WTC11 (cell line): ENCODE data around the gene CTSE. TPM values are rescaled to one million over a fixed set of nuclear protein-coding genes. Genes with fewer than 3 reads are reported as not detected.
A peak's percentile ranks its signal among the peaks of the same experiment; 100 is the strongest.

Experiments used
- ATAC-seq: fragments of 200-7000 bp; cut with Tn5 transposase; 2 replicates; pipeline ENCODE4 v1.10.0; 2021; ENCODE audit warnings: mild to moderate bottlenecking, moderate library complexity
- CTCF ChIA-PET: fragments of 300-600 bp; sonication (Branson Sonifier 250); formaldehyde crosslinking; loops from one replicate; lab custom pipeline; 2021; ENCODE audit warnings: antibody characterized with exemption; lab: Charles Lee
- POLR2A ChIA-PET: fragments of 350-600 bp; sonication (Branson Sonifier 250); formaldehyde crosslinking; loops from one replicate; lab custom pipeline; 2021; ENCODE audit warnings: antibody characterized with exemption; lab: Charles Lee
- DNase-seq: peaks from one replicate; pipeline ENCODE4 v3.0.0; 2021; ENCODE audit warnings: low spot score
- H3K27ac Mint-ChIP-seq: 2 replicates; pipeline ENCODE4 v1.8.0; 2021; ENCODE audit warnings: mixed read lengths
- H3K27me3 Mint-ChIP-seq: 2 replicates; pipeline ENCODE4 v1.8.0; 2021; ENCODE audit warnings: low read depth, mild to moderate bottlenecking, moderate library complexity, mixed read lengths
- H3K36me3 Mint-ChIP-seq: 2 replicates; pipeline ENCODE4 v1.8.0; 2021; ENCODE audit warnings: mixed read lengths
- H3K4me1 Mint-ChIP-seq: 2 replicates; pipeline ENCODE4 v1.8.0; 2022; ENCODE audit warnings: mixed read lengths
- H3K4me3 Mint-ChIP-seq: 2 replicates; pipeline ENCODE4 v1.8.0; 2021; ENCODE audit warnings: mild to moderate bottlenecking, moderate library complexity, mixed read lengths
- H3K9me3 Mint-ChIP-seq: 2 replicates; pipeline ENCODE4 v1.8.0; 2021; ENCODE audit warnings: mixed read lengths
- CBFB ChIP-seq: sonication (generic); formaldehyde crosslinking; IDR thresholded peaks from 2 replicates; pipeline ENCODE4 v1.8.1; 2022; ENCODE audit warnings: mild to moderate bottlenecking, low read depth, missing genetic modification reagents
- ELF4 ChIP-seq: sonication (generic); formaldehyde crosslinking; IDR thresholded peaks from 2 replicates; pipeline ENCODE4 v1.8.1; 2022; ENCODE audit warnings: low read depth, mild to moderate bottlenecking, moderate library complexity, missing genetic modification reagents
- EMX1 ChIP-seq: fragments of 250-450 bp; sonication (Bioruptor Pico); IDR thresholded peaks from 2 replicates; pipeline ENCODE4 v1.8.0; 2021; ENCODE audit warnings: mild to moderate bottlenecking
- GRHL2 ChIP-seq: fragments of 250-450 bp; sonication (Bioruptor Pico); IDR thresholded peaks from 2 replicates; pipeline ENCODE4 v1.8.0; 2022; ENCODE audit warnings: mild to moderate bottlenecking, moderate library complexity; ENCODE audit not compliant: insufficient replicate concordance, severe bottlenecking
- HMGA2 ChIP-seq: fragments of 250-450 bp; sonication (Bioruptor Pico); IDR thresholded peaks from 2 replicates; pipeline ENCODE4 v1.4.0; 2021; ENCODE audit warnings: mild to moderate bottlenecking, moderate library complexity
- IRF2 ChIP-seq: sonication (generic); formaldehyde crosslinking; IDR thresholded peaks from 2 replicates; pipeline ENCODE4 v1.8.0; 2022; ENCODE audit warnings: low read depth, missing genetic modification reagents, borderline replicate concordance
- NR1H2 ChIP-seq: sonication (generic); formaldehyde crosslinking; IDR thresholded peaks from 2 replicates; pipeline ENCODE4 v1.9.0; 2021; ENCODE audit warnings: mild to moderate bottlenecking, moderate library complexity, missing genetic modification reagents
- RELA ChIP-seq: sonication (generic); formaldehyde crosslinking; IDR thresholded peaks from 2 replicates; pipeline ENCODE4 v1.8.1; 2022; ENCODE audit warnings: missing genetic modification reagents, mild to moderate bottlenecking, borderline replicate concordance
- SMAD3 ChIP-seq: sonication (generic); formaldehyde crosslinking; IDR thresholded peaks from 2 replicates; pipeline ENCODE4 v1.8.0; 2022; ENCODE audit warnings: missing genetic modification reagents, mild to moderate bottlenecking, borderline replicate concordance
- TCF7 ChIP-seq: sonication (generic); formaldehyde crosslinking; IDR thresholded peaks from 2 replicates; pipeline ENCODE4 v1.8.0; 2022; ENCODE audit warnings: mild to moderate bottlenecking, low read depth, missing genetic modification reagents, moderate library complexity
- TP53 ChIP-seq: sonication (generic); formaldehyde crosslinking; IDR thresholded peaks from 2 replicates; pipeline ENCODE4 v1.8.1; 2023; ENCODE audit warnings: mild to moderate bottlenecking, missing genetic modification reagents
- ZNF232 ChIP-seq: sonication (generic); formaldehyde crosslinking; IDR thresholded peaks from 2 replicates; pipeline ENCODE4 v1.8.0; 2022; ENCODE audit warnings: mild to moderate bottlenecking, missing genetic modification reagents
- total RNA-seq: library from RNA; stranded (reverse); gene quantifications from 3 replicates; pipeline ENCODE4 v1.2.3, GENCODE V29; 2021
- TF ChIP-seq, protein P1 (sequence below): sonication (generic); formaldehyde crosslinking; IDR thresholded peaks from 2 replicates; pipeline ENCODE4 v1.8.0; 2022; ENCODE audit warnings: mild to moderate bottlenecking, missing genetic modification reagents
- TF ChIP-seq, protein P2 (sequence below): sonication (generic); formaldehyde crosslinking; IDR thresholded peaks from 2 replicates; pipeline ENCODE4 v1.8.1; 2023; ENCODE audit warnings: mild to moderate bottlenecking, missing genetic modification reagents
- TF ChIP-seq, protein P3 (sequence below): sonication (generic); formaldehyde crosslinking; conservative IDR thresholded peaks from 2 replicates; pipeline ENCODE4 v1.8.1; 2023; ENCODE audit warnings: mild to moderate bottlenecking, low read depth, missing genetic modification reagents, moderate library complexity
- TF ChIP-seq, protein P4 (sequence below): sonication (generic); formaldehyde crosslinking; IDR thresholded peaks from 2 replicates; pipeline ENCODE4 v1.8.0; 2023; ENCODE audit warnings: mild to moderate bottlenecking, missing genetic modification reagents
- TF ChIP-seq, protein P5 (sequence below): sonication (generic); formaldehyde crosslinking; conservative IDR thresholded peaks from 2 replicates; pipeline ENCODE4 v1.8.1; 2022; ENCODE audit warnings: mild to moderate bottlenecking, missing genetic modification reagents
- TF ChIP-seq, protein P6 (sequence below): sonication (generic); formaldehyde crosslinking; IDR thresholded peaks from 2 replicates; pipeline ENCODE4 v1.8.0; 2022; ENCODE audit warnings: mild to moderate bottlenecking, missing genetic modification reagents

The CTSE gene
- total RNA-seq, 1 experiment from 2014 or later, result 0.17 TPM

DNA sequence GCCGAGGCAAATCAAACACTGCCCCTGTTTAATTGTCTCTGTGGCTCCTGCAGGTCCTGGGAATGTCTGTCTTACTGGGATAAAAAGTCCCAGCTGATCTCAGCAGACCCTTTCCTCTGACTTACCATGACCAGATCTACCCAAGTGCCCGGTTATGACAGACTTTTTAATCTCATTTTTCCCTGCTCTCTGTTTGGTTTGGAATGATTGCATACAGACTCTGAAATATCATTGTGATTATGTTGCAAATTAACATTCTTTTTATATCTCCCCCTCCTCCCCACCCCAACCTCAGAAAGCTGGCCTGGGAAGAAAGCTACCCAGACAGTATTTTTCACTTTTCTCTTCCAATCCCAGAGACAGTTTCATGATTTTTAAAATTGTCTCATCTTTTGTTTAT, 36.8 kb downstream of the CTSE start:
- H3K27me3 Mint-ChIP-seq, result no peaks in the 10 kb centered on the region; the same call in 1 of the 2 replicates
- no peak overlapping the region for H3K4me3 Mint-ChIP-seq
- no peak overlapping the region for H3K27ac Mint-ChIP-seq
- no peaks in the 10 kb centered on the region for H3K36me3 Mint-ChIP-seq
- no peak for ATAC-seq
- H3K4me1 Mint-ChIP-seq, result 0 out of 2 replicates have a peak, but pooled peaks cover 4% of the 10 kb centered on the region
- peaks cover 5% of the 10 kb centered on the region for H3K9me3 Mint-ChIP-seq
- POLR2A ChIA-PET, result no interaction called here
- TF ChIP-seq GRHL2 (CRISPR knock-in tag) (no peak), SMAD3 (CRISPR knock-in tag) (no peak), ELF4 (CRISPR knock-in tag) (no peak), RELA (no peak), TCF7 (CRISPR knock-in tag) (no peak), NR1H2 (no peak), ZNF232 (no peak)
- TF ChIP-seq, protein P1, sequence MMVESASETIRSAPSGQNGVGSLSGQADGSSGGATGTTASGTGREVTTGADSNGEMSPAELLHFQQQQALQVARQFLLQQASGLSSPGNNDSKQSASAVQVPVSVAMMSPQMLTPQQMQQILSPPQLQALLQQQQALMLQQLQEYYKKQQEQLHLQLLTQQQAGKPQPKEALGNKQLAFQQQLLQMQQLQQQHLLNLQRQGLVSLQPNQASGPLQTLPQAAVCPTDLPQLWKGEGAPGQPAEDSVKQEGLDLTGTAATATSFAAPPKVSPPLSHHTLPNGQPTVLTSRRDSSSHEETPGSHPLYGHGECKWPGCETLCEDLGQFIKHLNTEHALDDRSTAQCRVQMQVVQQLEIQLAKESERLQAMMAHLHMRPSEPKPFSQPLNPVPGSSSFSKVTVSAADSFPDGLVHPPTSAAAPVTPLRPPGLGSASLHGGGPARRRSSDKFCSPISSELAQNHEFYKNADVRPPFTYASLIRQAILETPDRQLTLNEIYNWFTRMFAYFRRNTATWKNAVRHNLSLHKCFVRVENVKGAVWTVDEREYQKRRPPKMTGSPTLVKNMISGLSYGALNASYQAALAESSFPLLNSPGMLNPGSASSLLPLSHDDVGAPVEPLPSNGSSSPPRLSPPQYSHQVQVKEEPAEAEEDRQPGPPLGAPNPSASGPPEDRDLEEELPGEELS, result no peak
- TF ChIP-seq, protein P2, sequence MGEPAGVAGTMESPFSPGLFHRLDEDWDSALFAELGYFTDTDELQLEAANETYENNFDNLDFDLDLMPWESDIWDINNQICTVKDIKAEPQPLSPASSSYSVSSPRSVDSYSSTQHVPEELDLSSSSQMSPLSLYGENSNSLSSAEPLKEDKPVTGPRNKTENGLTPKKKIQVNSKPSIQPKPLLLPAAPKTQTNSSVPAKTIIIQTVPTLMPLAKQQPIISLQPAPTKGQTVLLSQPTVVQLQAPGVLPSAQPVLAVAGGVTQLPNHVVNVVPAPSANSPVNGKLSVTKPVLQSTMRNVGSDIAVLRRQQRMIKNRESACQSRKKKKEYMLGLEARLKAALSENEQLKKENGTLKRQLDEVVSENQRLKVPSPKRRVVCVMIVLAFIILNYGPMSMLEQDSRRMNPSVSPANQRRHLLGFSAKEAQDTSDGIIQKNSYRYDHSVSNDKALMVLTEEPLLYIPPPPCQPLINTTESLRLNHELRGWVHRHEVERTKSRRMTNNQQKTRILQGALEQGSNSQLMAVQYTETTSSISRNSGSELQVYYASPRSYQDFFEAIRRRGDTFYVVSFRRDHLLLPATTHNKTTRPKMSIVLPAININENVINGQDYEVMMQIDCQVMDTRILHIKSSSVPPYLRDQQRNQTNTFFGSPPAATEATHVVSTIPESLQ, result no peak
- TF ChIP-seq, protein P3, sequence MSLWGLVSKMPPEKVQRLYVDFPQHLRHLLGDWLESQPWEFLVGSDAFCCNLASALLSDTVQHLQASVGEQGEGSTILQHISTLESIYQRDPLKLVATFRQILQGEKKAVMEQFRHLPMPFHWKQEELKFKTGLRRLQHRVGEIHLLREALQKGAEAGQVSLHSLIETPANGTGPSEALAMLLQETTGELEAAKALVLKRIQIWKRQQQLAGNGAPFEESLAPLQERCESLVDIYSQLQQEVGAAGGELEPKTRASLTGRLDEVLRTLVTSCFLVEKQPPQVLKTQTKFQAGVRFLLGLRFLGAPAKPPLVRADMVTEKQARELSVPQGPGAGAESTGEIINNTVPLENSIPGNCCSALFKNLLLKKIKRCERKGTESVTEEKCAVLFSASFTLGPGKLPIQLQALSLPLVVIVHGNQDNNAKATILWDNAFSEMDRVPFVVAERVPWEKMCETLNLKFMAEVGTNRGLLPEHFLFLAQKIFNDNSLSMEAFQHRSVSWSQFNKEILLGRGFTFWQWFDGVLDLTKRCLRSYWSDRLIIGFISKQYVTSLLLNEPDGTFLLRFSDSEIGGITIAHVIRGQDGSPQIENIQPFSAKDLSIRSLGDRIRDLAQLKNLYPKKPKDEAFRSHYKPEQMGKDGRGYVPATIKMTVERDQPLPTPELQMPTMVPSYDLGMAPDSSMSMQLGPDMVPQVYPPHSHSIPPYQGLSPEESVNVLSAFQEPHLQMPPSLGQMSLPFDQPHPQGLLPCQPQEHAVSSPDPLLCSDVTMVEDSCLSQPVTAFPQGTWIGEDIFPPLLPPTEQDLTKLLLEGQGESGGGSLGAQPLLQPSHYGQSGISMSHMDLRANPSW (CRISPR knock-in tag), result no peak
- TF ChIP-seq, protein P4, sequence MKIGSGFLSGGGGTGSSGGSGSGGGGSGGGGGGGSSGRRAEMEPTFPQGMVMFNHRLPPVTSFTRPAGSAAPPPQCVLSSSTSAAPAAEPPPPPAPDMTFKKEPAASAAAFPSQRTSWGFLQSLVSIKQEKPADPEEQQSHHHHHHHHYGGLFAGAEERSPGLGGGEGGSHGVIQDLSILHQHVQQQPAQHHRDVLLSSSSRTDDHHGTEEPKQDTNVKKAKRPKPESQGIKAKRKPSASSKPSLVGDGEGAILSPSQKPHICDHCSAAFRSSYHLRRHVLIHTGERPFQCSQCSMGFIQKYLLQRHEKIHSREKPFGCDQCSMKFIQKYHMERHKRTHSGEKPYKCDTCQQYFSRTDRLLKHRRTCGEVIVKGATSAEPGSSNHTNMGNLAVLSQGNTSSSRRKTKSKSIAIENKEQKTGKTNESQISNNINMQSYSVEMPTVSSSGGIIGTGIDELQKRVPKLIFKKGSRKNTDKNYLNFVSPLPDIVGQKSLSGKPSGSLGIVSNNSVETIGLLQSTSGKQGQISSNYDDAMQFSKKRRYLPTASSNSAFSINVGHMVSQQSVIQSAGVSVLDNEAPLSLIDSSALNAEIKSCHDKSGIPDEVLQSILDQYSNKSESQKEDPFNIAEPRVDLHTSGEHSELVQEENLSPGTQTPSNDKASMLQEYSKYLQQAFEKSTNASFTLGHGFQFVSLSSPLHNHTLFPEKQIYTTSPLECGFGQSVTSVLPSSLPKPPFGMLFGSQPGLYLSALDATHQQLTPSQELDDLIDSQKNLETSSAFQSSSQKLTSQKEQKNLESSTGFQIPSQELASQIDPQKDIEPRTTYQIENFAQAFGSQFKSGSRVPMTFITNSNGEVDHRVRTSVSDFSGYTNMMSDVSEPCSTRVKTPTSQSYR (CRISPR knock-in tag), result no peak
- TF ChIP-seq, protein P5, sequence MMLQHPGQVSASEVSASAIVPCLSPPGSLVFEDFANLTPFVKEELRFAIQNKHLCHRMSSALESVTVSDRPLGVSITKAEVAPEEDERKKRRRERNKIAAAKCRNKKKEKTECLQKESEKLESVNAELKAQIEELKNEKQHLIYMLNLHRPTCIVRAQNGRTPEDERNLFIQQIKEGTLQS, result no peak
- no peak for DNase-seq
- CTCF ChIA-PET, result interaction anchor here (0.7 to 4.7 kb wide), 13 partner anchors 10 to 199 kb away, joined by 3 to 121 read pairs (median 5); no protein-coding TSS in a partner anchor

DNA sequence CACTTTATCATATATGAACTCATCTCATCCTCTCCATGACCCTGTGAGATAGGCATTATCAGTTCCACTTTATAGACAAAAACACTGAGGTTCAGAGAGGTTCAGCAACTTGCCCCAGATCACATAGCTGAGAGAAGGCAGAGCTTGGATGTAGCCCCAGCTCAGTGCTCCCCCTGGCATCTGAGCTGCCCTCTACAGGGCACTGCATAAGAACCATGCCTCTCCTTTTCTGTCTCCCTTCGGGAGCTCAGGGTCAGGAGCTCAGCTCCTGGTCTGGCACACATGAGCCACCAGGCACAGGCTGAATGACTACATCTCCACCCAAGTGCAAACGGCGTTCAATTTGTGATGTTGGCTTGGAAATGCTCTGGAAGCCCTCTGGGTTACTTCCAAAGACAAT, 37.4 kb downstream of the CTSE start:
- Mint-ChIP-seq H3K36me3 (no peaks in the 10 kb centered on the region), H3K27ac (no peak overlapping the region), H3K27me3 (no peaks in the 10 kb centered on the region; the same call in 1 of the 2 replicates), H3K4me1 (0 out of 2 replicates have a peak, but pooled peaks cover 4% of the 10 kb centered on the region), H3K4me3 (no peak overlapping the region), H3K9me3 (peaks cover 9% of the 10 kb centered on the region)
- no peak for TF ChIP-seq EMX1
- TF ChIP-seq, protein P6, sequence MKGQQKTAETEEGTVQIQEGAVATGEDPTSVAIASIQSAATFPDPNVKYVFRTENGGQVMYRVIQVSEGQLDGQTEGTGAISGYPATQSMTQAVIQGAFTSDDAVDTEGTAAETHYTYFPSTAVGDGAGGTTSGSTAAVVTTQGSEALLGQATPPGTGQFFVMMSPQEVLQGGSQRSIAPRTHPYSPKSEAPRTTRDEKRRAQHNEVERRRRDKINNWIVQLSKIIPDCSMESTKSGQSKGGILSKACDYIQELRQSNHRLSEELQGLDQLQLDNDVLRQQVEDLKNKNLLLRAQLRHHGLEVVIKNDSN, result no peak
- TF ChIP-seq CBFB (CRISPR knock-in tag), result no peak
- no peak for TF ChIP-seq TP53
- TF ChIP-seq IRF2 (CRISPR knock-in tag), result no peak
- TF ChIP-seq HMGA2, result no peak
- ChIA-PET POLR2A (no interaction called here), CTCF (interaction anchor here (0.6 to 4.7 kb wide), 15 partner anchors 9 to 198 kb away, joined by 3 to 121 read pairs (median 4); no protein-coding TSS in a partner anchor)
- ATAC-seq, result peak; percentile 25
- no peak for DNase-seq
